Measurements from ENCODE around the gene SACM1L. TPM values are rescaled to one million over a fixed set of nuclear protein-coding genes. Genes with fewer than 3 reads are reported as not detected.
"Not testable (repeated sequence)": the region's sequence is repeated elsewhere in the genome, so short reads cannot be mapped to it uniquely, and the experiment has no call there.

Gene SACM1L
- polyA plus RNA-seq, 3 donors from 2014 or later, result 29.8 to 67.9 (median 33.8) TPM

- H3K36me3 Mint-ChIP-seq, result peaks cover 9 to 11% (median 9%) of the 10 kb centered on the region in 3 donors
- DNase-seq, result peak in 2 of 3 donors; percentile 23 to 29
- H3K9me3 Mint-ChIP-seq, result peaks cover 0 to 5% (median 2%) of the 10 kb centered on the region in 6 donors
- H3K27me3 Mint-ChIP-seq (ENCODE audit: low read depth in 3 of 3), result peaks cover 14 to 24% (median 15%) of the 10 kb centered on the region in 3 donors
- H3K27ac Mint-ChIP-seq, result peak overlapping the region; percentile 93 to 99 (median 96)
- peak overlapping the region; percentile 81 to 92 (median 86) for H3K4me3 Mint-ChIP-seq
- peaks cover 46 to 50% of the 10 kb centered on the region in 2 donors for H3K4me1 Mint-ChIP-seq
These were observed 858 bp upstream of the SACM1L start for GRCh38 chr3:45688194-45688881.

GRCh38 chr3:45689787-45690145, 570 bp downstream of the SACM1L start:
- Mint-ChIP-seq H3K27ac (peak overlapping the region; percentile 93 to 99 (median 96)), H3K36me3 (peaks cover 9 to 14% (median 11%) of the 10 kb centered on the region in 3 donors), H3K27me3 (ENCODE audit: low read depth in 3 of 3) (peaks cover 14 to 24% (median 22%) of the 10 kb centered on the region in 3 donors), H3K4me1 (peaks cover 60 to 65% of the 10 kb centered on the region in 2 donors), H3K9me3 (peaks cover 0 to 5% (median 2%) of the 10 kb centered on the region in 6 donors), H3K4me3 (peak overlapping the region; percentile 81 to 92 (median 86))
- DNase-seq, result peak in 1 of 3 donors; percentile 35

- H3K9me3 Mint-ChIP-seq, result peaks cover 0 to 5% (median 2%) of the 10 kb centered on the region in 6 donors
- DNase-seq, result peak; percentile 43 to 73 (median 50)
- H3K4me1 Mint-ChIP-seq, result peaks cover 67 to 72% of the 10 kb centered on the region in 2 donors
- peak overlapping the region; percentile 93 to 99 (median 96) for H3K27ac Mint-ChIP-seq
- H3K4me3 Mint-ChIP-seq, result peak overlapping the region; percentile 81 to 92 (median 86)
- H3K27me3 Mint-ChIP-seq (ENCODE audit: low read depth in 3 of 3), result peaks cover 14 to 24% (median 22%) of the 10 kb centered on the region in 3 donors
- peaks cover 9 to 16% (median 11%) of the 10 kb centered on the region in 3 donors for H3K36me3 Mint-ChIP-seq
These were observed 1.3 kb downstream of the SACM1L start for GRCh38 chr3:45690336-45691035.

GRCh38 chr3:45691842-45692241, 2.6 kb downstream of the SACM1L start:
- peak overlapping the region; percentile 81 to 92 (median 86) for H3K4me3 Mint-ChIP-seq
- peaks cover 0 to 5% (median 2%) of the 10 kb centered on the region in 6 donors for H3K9me3 Mint-ChIP-seq
- H3K4me1 Mint-ChIP-seq, result peaks cover 79 to 86% of the 10 kb centered on the region in 2 donors
- H3K27ac Mint-ChIP-seq, result peak overlapping the region; percentile 93 to 99 (median 96)
- H3K36me3 Mint-ChIP-seq, result peaks cover 11 to 16% (median 12%) of the 10 kb centered on the region in 3 donors
- DNase-seq, result no peak
- H3K27me3 Mint-ChIP-seq (ENCODE audit: low read depth in 3 of 3), result peaks cover 14 to 22% (median 22%) of the 10 kb centered on the region in 3 donors

GRCh38 chr3:45692866-45693265, 3.7 kb downstream of the SACM1L start:
- Mint-ChIP-seq H3K27me3 (ENCODE audit: low read depth in 3 of 3) (peaks cover 13 to 22% (median 22%) of the 10 kb centered on the region in 3 donors), H3K36me3 (peaks cover 11 to 16% (median 12%) of the 10 kb centered on the region in 3 donors), H3K4me1 (peaks cover 86 to 93% of the 10 kb centered on the region in 2 donors), H3K27ac (peak overlapping the region; percentile 93 to 99 (median 96)), H3K9me3 (peaks cover 0 to 5% (median 2%) of the 10 kb centered on the region in 6 donors), H3K4me3 (peak overlapping the region; percentile 66 to 92 (median 84))
- DNase-seq, result no peak

GRCh38 chr3:45693941-45694521, 4.8 kb downstream of the SACM1L start:
- Mint-ChIP-seq H3K27me3 (ENCODE audit: low read depth in 3 of 3) (peaks cover 3 to 15% (median 14%) of the 10 kb centered on the region in 3 donors), H3K36me3 (peaks cover 9 to 16% (median 12%) of the 10 kb centered on the region in 3 donors), H3K27ac (peak overlapping the region; percentile 92 to 99 (median 96)), H3K9me3 (peaks cover 0 to 2% (median under 1%) of the 10 kb centered on the region in 6 donors), H3K4me3 (peak overlapping the region; percentile 63 to 84 (median 76)), H3K4me1 (peaks cover 81 to 91% of the 10 kb centered on the region in 2 donors)
- DNase-seq, result peak; percentile 73 to 75 (median 73)

- H3K4me3 Mint-ChIP-seq, result peak overlapping the region; percentile 72 to 84 (median 76)
- not testable (repeated sequence) for H3K9me3 Mint-ChIP-seq; H3K27me3 Mint-ChIP-seq (ENCODE audit: low read depth in 3 of 3); DNase-seq
- peak overlapping the region; percentile 92 to 99 (median 96) for H3K27ac Mint-ChIP-seq
- H3K36me3 Mint-ChIP-seq, result peaks cover 8 to 19% (median 12%) of the 10 kb centered on the region in 3 donors
- peaks cover 87 to 98% of the 10 kb centered on the region in 2 donors for H3K4me1 Mint-ChIP-seq
These were observed 6.0 kb downstream of the SACM1L start for GRCh38 chr3:45695166-45695565.

- Mint-ChIP-seq H3K9me3 (no peaks in the 10 kb centered on the region), H3K27me3 (ENCODE audit: low read depth in 3 of 3) (no peaks in the 10 kb centered on the region), H3K4me1 (peaks cover 66 to 96% of the 10 kb centered on the region in 2 donors), H3K4me3 (no peak overlapping the region), H3K27ac (peak overlapping the region in 4 of 6 donors; percentile 53 to 90 (median 71)), H3K36me3 (peaks cover 6 to 11% (median 9%) of the 10 kb centered on the region in 3 donors)
- no peak for DNase-seq
These were observed 11.4 kb downstream of the SACM1L start for GRCh38 chr3:45700570-45701073.

GRCh38 chr3:45701172-45701867, 12.1 kb downstream of the SACM1L start:
- no peak for DNase-seq
- H3K4me3 Mint-ChIP-seq, result peak overlapping the region in 2 of 5 donors; percentile 19 to 41
- H3K36me3 Mint-ChIP-seq, result peaks cover 4 to 18% (median 14%) of the 10 kb centered on the region in 3 donors
- H3K9me3 Mint-ChIP-seq, result no peaks in the 10 kb centered on the region
- peak overlapping the region; percentile 9 to 88 (median 65) for H3K27ac Mint-ChIP-seq
- H3K4me1 Mint-ChIP-seq, result peaks cover 62 to 96% of the 10 kb centered on the region in 2 donors
- H3K27me3 Mint-ChIP-seq (ENCODE audit: low read depth in 3 of 3), result no peaks in the 10 kb centered on the region

GRCh38 chr3:45704301-45704943, 15.2 kb downstream of the SACM1L start:
- peak overlapping the region in 5 of 6 donors; percentile 5 to 82 (median 51) for H3K27ac Mint-ChIP-seq
- peaks cover 9 to 31% (median 25%) of the 10 kb centered on the region in 3 donors for H3K36me3 Mint-ChIP-seq
- no peak overlapping the region for H3K4me3 Mint-ChIP-seq
- no peak for DNase-seq
- peaks cover 45 to 86% of the 10 kb centered on the region in 2 donors for H3K4me1 Mint-ChIP-seq
- H3K27me3 Mint-ChIP-seq (ENCODE audit: low read depth in 3 of 3), result peaks cover 0 to 1% (median 0%) of the 10 kb centered on the region in 3 donors
- no peaks in the 10 kb centered on the region for H3K9me3 Mint-ChIP-seq

GRCh38 chr3:45705839-45706808, 16.9 kb downstream of the SACM1L start:
- Mint-ChIP-seq H3K36me3 (peaks cover 9 to 39% (median 31%) of the 10 kb centered on the region in 3 donors), H3K4me1 (peaks cover 36 to 79% of the 10 kb centered on the region in 2 donors), H3K27me3 (ENCODE audit: low read depth in 3 of 3) (peaks cover 0 to 1% (median 0%) of the 10 kb centered on the region in 3 donors), H3K27ac (peak overlapping the region; percentile 8 to 80 (median 60)), H3K9me3 (no peaks in the 10 kb centered on the region), H3K4me3 (no peak overlapping the region)
- DNase-seq, result no peak
